GM18511 (cell line): ENCODE data around the gene RGL3.
"Not testable (repeated sequence)": the region's sequence is repeated elsewhere in the genome, so short reads cannot be mapped to it uniquely, and the experiment has no call there.

Experiments
- ATAC-seq: cut with Tn5 transposase; IDR thresholded peaks from one replicate; pipeline ENCODE4 v1.9.1; 2021; ENCODE audit warnings: mild to moderate bottlenecking, moderate library complexity; ENCODE audit not compliant: unreplicated experiment

The RGL3 gene

DNA sequence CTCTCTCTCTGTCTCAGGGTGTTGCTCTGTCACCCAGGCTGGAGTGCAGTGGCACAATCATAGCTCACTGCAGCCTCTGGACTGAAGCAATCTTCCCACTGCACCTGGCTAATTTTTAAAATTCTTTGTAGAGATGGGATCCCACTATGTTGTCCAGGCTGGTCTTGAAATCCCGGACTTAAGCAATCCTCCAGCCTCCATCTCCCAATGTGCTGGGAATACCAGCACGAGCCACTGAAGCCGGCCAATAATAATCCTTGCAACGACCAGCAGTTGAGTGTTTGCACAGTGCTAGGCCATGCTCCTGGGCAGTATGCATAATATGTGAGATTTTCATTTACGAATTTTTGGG lies 34.4 kb downstream of the RGL3 start:
- no peak for ATAC-seq

DNA sequence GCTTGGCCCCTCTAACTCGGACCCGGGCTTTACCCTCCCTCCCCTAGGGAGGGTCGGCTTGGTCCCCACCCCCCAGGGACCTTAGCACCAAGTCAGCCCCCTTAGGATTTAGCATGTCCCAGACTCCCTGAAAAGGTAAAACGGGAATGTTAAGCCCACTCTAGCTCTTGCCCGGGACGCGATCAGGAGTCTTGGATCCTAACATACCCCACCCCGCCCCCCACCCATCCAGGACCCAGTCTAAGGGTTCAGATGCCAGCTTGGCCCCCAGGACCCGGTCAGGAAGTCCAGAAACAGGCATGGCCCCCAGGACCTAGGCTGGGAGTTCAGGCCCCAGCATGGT lies 35.4 kb downstream of the RGL3 start:
- ATAC-seq: no peak

DNA sequence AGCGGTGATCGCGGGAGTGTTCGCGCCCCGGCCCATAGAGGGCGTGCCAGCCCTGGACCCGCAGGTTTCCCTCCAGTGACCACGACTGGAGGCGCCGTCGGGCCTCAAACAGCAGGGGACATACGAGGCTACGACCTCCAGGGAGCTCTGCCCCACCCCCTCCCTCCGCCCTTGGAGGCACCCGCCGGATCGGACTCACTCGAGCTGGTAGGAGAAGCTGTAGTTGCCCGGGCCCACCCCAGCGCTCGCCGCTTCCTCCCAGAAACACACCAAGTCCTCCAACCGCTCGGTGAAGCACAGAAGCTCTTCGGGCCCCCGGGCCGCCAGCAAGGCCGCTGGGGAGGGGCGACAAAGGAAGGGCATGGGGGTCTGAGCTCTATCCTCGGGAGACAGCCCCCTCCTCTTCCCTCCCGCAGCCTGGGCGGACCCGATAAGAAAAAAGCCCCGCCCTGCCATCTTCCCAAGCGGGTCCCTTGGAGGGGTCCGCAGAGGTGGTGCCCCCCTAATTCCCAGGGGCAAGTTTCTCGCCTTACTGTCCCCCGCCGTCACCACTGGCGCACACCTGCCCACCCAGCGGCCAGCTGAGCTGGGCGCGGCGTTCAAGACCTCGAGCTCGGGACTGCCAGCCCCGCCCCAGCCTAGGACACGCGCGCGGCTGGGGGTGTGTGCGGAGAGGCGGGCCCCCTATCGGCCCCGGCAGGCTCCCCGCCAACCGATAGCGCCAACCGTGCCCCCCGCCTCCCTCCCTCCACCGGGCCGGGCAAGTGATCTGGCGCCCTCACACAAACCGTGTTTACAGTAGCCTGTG lies 36.0 kb downstream of the RGL3 start:
- no peak for ATAC-seq

DNA sequence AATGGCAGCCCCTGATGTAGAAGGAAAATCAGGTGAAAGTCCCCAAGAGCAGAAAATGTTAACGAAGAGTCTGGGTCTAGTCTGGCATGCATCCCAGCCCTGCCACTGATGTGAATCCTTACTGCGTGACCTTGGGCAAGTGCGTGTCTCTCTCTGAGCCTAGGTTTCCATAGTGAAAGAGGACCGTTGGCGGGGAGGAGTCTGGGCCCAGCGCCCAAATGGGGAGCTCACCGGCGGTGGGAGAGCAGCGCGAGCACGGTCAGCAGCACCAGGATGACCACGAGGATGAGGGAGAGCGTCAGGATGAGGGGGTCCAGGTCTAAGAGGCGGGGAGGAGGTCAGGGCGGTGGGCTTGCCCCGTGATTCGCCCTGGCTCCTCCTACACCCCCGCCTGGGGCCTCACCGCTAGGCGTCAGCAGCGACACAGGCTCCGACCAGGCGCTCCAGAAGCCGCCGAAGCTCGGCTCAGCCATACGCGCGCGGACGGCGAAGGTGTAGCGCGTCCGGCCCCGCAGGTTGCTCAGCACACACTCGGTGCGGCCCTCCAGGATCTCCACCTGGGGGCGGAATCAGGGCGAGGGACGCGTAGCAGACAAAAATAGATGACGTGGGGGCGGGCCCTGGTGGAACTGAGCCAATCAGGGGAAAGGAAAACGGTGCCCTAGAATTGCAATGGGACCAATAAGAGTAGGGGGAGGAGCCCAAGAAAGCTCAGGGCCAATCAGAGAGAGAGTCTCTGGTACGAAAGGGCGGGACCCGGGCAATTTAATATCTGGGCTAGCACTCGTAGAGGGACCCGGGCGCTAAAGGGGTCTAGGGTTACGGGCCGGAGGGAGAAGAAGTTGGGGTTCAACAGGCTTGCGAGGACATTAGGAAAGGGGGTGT lies 38.2 kb downstream of the RGL3 start:
- peak; percentile 87 for ATAC-seq

DNA sequence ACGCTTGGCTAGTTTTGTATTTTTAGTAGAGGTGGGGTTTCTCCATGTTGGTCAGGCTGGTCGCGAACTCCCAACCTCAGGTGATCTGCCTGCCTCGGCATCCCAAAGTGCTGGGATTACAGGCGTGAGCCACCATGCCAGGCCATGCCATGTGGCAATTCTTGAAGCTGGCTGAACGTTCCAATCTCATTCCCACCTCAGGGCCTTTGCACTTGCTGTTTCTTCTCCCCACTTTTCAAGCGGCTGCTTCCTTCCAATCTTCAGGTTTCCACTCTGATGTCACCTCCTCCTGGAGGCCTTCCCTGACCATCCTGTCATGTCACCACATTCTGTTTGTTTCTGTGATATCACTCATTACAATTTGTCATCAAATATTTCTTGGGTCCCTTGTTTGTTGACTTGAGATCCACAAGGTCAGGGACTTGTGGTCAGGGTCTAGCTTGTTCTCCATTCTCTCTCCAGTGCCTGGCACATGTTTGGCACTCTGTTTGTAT lies 39.2 kb downstream of the RGL3 start:
- no peak for ATAC-seq

DNA sequence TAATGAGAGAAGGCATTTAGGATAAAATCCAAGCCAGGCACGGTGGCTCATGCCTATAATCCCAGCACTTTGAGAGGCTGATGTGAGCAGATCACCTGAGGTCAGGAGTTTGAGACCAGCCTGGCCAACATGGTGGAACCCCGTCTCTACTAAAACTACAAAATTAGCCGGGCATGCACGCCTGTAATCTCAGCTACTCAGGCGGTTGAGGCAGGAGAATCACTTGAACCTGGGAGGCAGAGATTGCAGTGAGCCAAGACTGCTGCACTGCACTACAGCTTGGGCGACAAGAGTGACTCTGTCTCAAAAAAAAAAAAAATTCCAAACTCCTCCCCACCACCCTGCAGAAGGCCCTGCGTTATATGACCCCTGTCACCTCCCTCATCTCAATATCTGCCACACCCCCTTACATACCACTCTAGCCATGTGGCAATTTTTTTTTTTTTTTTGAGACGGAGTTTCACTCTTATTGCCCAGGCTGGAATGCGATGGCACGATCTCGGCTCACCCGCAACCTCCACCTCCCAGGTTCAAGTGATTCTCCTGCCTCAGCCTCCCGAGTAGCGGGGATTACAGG lies 39.8 kb downstream of the RGL3 start:
- ATAC-seq: not testable (repeated sequence)

DNA sequence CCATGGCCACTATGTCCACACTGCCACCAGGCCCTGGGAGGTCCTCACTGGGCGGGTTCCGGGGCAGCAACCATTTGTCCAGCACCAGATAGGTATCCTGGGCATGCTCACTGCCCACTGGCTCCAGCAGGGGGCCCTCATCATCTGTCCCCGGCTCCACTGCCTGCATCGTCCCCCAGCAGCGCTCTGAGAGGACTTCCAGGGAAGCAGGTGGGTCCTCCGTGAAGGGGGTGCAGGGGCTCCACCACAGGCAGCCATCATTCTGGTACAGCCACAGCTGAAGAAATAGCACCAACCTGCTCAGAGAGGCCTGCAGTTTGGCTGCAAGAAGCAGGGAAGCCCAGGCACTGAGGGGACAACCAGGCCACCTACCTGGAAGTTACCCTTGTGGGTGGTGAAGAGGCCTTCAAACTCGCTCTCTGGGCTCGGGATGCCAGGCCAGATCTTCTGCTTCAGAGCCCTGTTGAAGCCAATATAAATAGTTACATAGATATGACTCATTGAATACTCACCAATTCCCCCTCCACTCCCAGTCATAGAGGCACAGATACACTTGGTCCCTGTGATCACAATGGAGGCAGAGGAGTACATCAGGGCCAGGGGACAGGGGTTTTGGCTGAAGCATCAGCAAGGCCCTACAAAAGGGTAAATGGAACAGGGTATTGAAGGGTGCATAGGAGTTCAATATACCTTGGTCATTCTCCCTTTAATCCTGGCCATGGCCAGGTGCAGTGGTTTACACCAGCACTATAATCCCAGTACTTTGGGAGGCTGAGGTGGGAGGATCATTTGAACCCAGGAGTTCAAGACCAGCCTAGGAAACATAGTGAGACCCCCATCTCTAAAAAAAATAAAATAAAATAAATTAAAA lies 40.6 kb downstream of the RGL3 start:
- ATAC-seq: no peak

DNA sequence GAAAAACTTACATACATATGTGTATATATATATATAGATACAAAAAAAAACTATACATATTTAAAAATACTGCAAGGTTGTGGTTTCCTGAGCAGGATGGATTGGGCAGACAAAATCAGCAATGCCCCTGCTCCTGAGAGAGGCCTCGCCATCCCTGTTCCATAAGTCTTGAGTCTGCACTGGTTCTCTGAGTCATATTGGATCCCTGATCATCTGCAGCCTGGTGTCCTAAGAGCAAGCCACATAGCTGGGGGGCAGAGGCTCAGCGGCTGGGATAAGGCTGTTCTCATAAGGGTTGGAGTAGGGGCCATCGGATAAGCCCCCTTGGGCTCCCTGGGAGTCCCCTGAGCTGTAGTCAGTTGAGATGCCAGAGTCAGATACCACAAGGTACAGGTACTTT lies 41.4 kb downstream of the RGL3 start:
- ATAC-seq: no peak

DNA sequence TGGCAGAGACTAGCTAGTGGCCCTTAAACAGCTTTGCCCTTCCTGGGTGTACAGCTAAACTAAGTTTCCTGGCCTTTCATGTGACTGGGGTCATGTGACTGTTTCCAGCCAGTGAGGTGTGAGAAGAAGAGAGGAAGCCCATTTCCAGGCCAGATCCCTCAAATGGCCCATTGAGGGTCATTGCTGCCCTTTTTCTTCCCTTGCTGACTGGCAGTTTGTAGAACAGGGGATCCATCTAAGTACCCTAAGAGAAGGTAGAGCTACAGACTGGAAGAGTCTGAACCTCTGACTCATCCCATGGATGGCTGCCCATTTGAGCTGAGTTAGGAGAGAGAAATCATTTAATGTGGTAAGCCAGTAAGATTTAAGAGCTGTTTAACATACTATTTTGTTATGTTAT lies 41.9 kb downstream of the RGL3 start:
- ATAC-seq: no peak

DNA sequence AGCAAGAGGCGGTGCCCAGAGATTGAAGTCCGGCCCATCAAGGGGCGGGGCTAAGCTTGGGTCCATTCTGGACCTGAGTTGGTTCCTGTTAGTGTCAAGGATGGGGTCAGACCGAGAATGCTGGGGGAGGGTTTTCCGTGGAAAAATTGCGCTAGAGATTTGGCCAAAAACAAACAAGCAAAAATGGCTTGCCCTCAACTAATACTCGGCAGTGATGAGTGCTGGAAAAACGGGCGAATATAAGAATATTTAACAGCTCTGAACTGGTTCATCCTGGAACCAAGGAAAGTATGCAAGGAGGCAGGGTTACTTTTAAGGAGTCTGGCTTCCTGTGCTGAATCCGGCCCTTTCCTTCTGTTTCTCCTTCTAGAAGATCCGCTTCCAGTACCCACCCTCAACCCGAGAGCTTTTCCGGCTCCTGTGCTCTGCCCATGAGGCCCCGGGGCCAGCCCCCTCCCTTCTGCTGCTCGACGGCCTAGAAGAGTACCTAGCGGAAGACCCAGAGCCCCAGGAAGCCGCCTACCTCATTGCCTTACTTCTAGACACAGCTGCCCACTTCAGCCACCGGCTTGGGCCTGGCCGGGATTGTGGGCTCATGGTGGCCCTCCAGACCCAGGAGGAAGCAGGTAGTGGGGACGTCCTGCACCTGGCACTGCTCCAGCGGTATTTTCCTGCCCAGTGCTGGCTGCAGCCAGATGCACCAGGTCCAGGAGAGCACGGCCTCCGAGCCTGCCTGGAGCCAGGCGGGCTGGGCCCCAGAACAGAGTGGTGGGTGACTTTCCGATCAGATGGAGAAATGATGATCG lies 43.8 kb downstream of the RGL3 start:
- peak; percentile 37 for ATAC-seq

DNA sequence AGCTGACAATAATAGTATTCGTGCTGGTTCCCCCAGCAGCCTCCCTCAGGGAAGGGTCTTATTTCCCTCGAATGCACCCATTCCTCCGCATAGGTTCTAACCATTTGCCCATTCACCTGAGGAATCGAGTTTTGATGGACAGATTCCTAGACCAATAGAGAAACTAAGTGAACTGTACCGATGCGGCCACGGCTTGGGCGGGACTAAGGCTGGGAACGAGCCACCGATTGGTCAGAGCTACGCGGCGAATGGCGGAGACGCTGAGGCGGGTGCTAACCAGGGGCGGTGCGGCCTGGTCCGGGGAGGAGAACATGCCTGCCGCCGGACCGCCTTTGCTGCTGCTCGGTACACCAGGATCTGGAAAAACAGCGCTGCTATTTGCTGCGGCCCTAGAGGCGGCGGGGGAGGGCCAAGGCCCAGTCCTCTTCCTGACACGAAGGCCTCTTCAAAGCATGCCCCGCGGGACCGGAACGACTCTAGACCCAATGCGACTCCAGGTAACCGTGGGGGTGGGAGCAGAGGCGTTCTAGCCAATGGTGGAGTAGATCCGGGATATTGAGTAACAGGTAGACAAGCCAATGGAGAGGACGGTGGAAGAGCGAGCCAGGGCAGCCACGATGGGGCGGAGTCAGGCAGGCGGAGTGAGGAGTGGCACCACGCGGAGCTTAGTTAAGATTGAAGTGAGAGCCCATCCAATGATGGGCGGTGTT lies 44.5 kb downstream of the RGL3 start, which contains the start of gene SWSAP1:
TSS of gene SWSAP1 (plus strand) at position 234 of the 710 bp plus-strand sequence. CDS start at position 249, 15 bp downstream.
- peak; percentile 89 for ATAC-seq

DNA sequence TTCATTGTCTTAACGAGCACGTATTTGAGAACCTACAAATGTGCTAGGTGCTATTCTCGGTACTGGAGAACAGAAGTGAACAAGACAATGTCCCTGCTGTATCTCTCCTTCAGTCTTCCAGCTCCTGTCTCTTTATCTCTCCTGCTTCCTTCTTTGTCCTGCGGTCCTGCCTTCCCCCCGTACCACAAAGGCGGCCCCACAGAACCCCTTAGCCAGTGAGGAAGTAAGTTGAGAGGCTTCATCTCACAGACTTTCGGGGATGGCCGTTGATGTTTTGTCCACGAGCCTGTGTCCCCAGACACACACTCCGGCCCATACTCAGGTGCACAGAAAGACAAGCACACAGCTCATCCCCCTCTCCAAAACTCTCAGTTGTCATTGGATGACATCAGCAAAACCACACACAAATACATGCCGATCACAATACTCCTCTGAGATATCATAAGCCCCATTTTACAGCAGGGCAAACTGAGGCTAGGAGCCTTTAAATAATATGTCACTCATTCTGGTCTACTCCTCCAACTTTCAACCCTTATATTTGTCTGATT lies 45.2 kb downstream of the RGL3 start:
- ATAC-seq: no peak

DNA sequence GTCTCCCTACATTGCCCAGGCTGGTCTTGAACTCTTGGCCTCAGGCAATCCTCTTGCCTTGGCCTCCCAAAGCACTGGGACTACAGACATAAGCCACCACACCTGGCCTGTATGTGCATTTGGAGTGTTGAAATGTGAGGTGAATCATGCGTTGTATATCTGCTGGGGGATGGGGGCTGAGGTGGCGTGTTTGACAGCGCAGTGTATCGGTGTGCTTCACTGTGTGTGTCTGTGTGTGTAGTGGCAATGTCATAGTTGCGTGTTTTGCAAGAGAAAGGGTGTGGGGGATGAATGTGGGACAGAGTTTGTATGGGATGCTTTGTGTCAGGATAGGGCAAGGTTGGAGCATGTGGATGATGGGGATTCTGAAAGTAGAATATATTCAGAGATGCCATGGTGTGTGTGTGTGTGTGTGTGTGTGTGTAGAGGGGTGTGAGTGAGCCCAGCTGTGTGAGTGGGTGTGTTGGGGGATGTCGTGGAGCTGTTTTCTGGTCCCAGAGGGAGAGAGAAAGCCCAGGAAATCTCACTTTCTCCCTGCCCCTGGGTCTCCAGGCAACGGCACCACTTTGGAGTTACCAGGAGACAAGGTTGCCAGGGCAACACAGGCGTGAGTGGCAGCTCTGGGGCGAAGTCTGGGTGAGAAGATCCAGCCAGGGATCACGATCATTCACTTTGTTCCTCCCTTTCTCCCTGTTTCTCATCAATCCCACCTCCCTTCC lies 45.8 kb downstream of the RGL3 start:
- no peak for ATAC-seq

DNA sequence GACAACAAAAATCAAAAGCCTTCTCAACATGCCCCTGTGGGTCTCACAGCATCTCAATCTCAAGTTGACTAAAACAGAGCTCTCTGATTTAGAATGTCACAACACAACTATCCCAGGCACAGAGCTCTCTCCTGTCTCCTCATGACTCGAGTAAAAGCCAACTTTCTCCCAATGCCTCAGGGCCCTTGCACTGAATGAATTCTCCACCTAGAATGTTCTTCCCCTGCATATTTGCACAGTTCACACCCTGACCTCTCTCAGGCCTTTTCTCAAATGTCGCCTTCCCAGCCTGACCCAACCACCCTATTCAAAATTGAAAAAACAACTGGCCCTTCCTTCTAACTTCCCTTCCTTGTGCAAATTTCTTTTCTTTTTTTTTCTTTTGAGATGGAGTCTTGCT lies 48.4 kb downstream of the RGL3 start:
- ATAC-seq: no peak

DNA sequence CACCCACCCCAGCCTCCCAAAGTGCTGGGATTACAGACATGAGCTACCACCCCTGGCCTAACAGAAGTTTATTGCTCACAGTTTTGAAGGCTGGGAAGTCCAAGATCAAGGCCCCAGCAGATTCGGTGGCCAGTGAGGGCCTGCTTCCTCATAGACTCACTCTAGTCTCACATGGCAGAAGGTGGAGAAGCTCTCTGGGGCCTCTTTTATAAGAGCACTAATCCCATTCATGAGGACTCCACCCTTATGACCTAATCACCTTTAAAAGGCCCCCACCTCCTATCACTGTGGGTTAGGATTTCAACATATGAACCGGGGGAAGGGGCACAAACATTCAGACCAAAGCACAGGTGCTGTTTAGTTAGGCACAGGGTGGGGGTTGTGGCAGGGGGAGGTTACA lies 51.6 kb downstream of the RGL3 start:
- no peak for ATAC-seq

DNA sequence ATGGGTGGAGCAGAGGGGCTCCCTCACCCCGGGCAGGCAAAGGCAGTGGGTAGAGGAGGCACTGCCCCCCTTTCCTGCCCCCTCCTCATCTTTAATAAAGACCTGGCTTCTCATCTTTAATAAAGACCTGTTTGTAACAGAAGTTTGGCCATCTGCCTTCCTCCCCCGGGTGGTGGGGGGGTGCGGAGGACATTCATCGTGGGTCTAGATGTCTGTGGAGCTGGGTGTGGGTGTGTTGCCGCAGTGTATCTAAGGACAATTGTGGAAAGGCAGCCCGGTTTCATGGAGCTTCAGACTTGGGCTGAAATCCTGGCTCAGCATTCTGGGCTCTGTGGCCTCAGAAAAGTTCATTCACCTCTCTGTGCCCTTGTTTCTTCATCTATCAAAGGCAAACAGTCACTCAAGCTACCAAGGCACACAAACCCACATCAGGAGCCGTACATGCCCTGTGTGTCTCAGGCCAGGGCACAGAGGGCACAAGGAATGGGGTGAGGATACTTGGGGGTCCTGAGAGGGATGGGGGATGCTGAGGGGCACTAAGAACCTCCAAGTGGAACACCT lies 53.5 kb downstream of the RGL3 start:
- no peak for ATAC-seq

DNA sequence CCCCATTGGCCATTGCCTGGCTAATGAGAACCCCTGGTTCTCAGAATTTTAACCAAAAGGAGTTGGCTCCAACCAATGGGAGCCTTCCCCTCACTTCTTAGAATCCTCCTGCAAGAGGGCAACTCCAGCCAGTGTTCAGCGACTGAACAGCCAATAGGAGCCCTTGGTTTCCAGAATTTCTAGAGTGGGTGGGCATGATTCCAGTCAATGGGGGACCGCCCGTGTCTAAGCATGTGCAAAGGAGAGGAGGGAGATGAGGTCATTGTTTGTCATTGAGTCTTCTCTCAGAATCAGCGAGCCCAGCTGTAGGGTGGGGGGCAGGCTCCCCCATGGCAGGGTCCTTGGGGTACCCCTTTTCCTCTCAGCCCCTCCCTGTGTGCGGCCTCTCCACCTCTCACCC lies 54.2 kb downstream of the RGL3 start:
- no peak for ATAC-seq

DNA sequence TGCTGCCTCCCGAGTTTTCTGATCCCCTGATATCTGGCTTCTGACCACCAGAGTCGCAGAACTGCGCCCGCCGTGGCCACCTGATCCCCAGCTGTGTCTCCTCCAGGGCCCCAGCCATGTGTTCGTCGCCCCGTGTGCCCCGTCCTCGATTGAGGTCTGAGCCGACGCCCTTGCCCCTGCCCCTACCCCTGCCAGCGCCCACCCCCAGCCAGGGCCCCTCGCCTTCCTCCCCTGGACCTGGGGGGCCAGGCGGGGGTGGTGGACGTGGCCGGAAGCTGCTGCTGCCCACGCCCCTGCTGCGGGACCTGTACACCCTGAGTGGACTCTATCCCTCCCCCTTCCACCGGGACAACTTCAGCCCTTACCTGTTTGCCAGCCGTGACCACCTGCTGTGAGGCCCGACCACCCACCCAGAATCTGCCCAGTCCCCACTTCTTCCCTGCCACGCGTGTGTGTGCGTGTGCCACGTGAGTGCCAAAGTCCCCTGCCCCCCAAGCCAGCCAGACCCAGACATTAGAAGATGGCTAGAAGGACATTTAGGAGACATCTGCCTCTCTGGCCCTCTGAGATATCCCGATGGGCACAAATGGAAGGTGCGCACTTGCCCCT lies 54.7 kb downstream of the RGL3 start:
- ATAC-seq: no peak
